ENCODE results near the gene SP100. TPM values are rescaled to one million over a fixed set of nuclear protein-coding genes. Genes with fewer than 3 reads are reported as not detected.

The SP100 gene
- total and polyA plus RNA-seq, 2 of the 13 experiments (the other 11 are each of a cell fraction or from before 2014, with no cell fraction given), result 12.6 to 16.5 TPM

GRCh38 chr2:230473378-230473777 is 57.4 kb downstream of the SP100 start:
- Histone ChIP-seq H3K27me3 (ENCODE audit: control insufficient read depth in 1 of 2, insufficient read depth in 2 of 2, low read length in 2 of 2) (no peaks in the 10 kb centered on the region), H3K9me3 (ENCODE audit: low read length) (no peaks in the 10 kb centered on the region), H3K79me2 (ENCODE audit: insufficient read depth, low read length) (no peaks in the 10 kb centered on the region), H4K20me1 (ENCODE audit: insufficient read depth, low read length) (no peaks in the 10 kb centered on the region), H3K4me2 (ENCODE audit: low read depth, low read length) (no peak overlapping the region), H3K9ac (ENCODE audit: insufficient read depth, low read depth, low read length) (no peak overlapping the region), H3K4me3 (replicated peaks in 1 of 3; ENCODE audit: insufficient read depth in 1 of 3, low read depth in 2 of 3, low read length in 3 of 3) (no peak overlapping the region), H2AFZ (ENCODE audit: low read length) (no peak overlapping the region), H3K4me1 (ENCODE audit: insufficient read depth, low read length) (no peaks in the 10 kb centered on the region), H3K27ac (ENCODE audit: extremely low read length, insufficient read depth, low read length) (no peak overlapping the region), H3K36me3 (replicated peaks in 1 of 2; ENCODE audit: control insufficient read depth in 1 of 2, insufficient read depth in 2 of 2, low read length in 2 of 2) (no peaks in the 10 kb centered on the region; a peak in 1 of 5 replicates)
- BruUV-seq (replicated peaks), result no TSS peak
- CTCF ChIA-PET (ENCODE audit: low intra/inter-chr PET ratio, low total read pairs), result no interaction called here
- intact Hi-C loops (cut with micrococcal nuclease; ENCODE audit: unreplicated experiment), result no loop called here
- POLR2A ChIA-PET, result no interaction called here
- 51% methylated on average over 3 of the region's 3 CpGs for WGBS (ENCODE audit: low lambda C conversion rate)
- in situ Hi-C loops (cut with HindIII; ENCODE audit: extremely low pct_ligation_motif_present, low pct_unique_long_range_greater_than_20kb), result no loop called here
- TF ChIP-seq LCORL (IDR thresholded peaks at IDR 0.05), result no peak
- no peak for TF ChIP-seq LCORL (CRISPR knock-in tag; IDR thresholded peaks at IDR 0.05)
- TF ChIP-seq CEBPG (CRISPR knock-in tag; IDR thresholded peaks at IDR 0.05), result no peak
- TF ChIP-seq ZNF160 (CRISPR knock-in tag; IDR thresholded peaks at IDR 0.05), result no peak
- no peak for TF ChIP-seq CENPT (CRISPR knock-in tag; IDR thresholded peaks at IDR 0.05; ENCODE audit: low read depth)
- TF ChIP-seq KLF6 (CRISPR knock-in tag; IDR thresholded peaks at IDR 0.05), result no peak
- no peak for TF ChIP-seq TOE1 (CRISPR knock-in tag; IDR thresholded peaks at IDR 0.05)
- no peak for TF ChIP-seq MXD1 (CRISPR knock-in tag; IDR thresholded peaks at IDR 0.05)
- no peak for TF ChIP-seq SIN3B (IDR thresholded peaks at IDR 0.05; ENCODE audit: low read length)
- TF ChIP-seq ZNF484 (CRISPR knock-in tag; IDR thresholded peaks at IDR 0.05; ENCODE audit: borderline replicate concordance, low read depth), result no peak
- TF ChIP-seq KDM3A (CRISPR knock-in tag; IDR thresholded peaks at IDR 0.05; ENCODE audit: low read depth), result no peak
- TF ChIP-seq CCDC6 (CRISPR knock-in tag; IDR thresholded peaks at IDR 0.05), result no peak
- no peak for TF ChIP-seq BORCS8-MEF2B (CRISPR knock-in tag; IDR thresholded peaks at IDR 0.05)
- TF ChIP-seq ZHX1 (CRISPR knock-in tag; IDR thresholded peaks at IDR 0.05; ENCODE audit: low read depth), result no peak
- no peak for TF ChIP-seq ZNF773 (CRISPR knock-in tag; IDR thresholded peaks at IDR 0.05; ENCODE audit: borderline replicate concordance)
- DNase-seq (ENCODE audit: low spot score) (no peak), FAIRE-seq (no peak), ATAC-seq (no peak)

All from HepG2 (cell line).